ENCODE results near the gene IQCB1.

Gene IQCB1

DNA sequence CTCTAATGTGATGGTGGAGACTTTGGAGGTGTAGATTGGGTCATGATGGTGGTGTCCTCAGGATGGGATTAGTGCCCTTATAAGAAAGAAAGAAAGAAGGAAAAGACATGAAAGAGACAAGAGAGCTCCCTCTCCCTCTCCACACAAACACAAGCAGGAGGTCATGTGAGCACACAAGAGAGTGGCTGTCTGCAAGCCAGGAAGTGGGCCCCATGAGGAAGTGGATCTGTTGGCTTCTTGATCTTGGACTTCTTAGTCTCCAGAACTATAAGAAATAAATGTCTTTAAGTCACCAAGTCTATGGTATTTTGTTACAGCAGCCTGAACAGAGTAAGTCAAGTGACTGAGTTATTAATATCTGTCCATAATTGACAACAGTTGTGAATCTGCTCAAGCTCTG, 17.1 kb downstream of the IQCB1 start:
- DNase-seq (ENCODE audit: insufficient read length, low spot score) (no peak), FAIRE-seq (no peak)
- TF ChIP-seq, protein P1, sequence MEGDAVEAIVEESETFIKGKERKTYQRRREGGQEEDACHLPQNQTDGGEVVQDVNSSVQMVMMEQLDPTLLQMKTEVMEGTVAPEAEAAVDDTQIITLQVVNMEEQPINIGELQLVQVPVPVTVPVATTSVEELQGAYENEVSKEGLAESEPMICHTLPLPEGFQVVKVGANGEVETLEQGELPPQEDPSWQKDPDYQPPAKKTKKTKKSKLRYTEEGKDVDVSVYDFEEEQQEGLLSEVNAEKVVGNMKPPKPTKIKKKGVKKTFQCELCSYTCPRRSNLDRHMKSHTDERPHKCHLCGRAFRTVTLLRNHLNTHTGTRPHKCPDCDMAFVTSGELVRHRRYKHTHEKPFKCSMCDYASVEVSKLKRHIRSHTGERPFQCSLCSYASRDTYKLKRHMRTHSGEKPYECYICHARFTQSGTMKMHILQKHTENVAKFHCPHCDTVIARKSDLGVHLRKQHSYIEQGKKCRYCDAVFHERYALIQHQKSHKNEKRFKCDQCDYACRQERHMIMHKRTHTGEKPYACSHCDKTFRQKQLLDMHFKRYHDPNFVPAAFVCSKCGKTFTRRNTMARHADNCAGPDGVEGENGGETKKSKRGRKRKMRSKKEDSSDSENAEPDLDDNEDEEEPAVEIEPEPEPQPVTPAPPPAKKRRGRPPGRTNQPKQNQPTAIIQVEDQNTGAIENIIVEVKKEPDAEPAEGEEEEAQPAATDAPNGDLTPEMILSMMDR (IDR thresholded peaks at IDR 0.05; ENCODE audit: insufficient read depth, missing control alignments) = no peak

DNA sequence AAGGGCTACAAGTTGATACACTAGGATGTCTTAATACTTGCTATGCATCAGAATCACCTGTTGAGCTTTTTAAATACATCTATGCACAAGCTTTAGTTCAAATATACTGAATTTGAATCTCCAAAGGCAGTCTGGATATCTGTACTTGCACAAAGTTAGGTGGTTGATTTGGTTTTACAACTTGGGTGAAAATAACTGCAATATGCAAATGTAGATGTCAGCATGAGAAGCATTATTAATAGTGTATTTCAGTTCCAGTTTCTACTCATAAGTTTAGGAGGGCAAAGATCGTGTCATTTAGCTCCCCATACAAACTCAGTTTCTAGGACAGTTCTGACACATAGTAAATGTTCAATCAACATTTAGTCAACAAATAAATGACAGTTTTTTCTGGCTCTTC, 25.6 kb downstream of the IQCB1 start:
- TF ChIP-seq, protein P1 (IDR thresholded peaks at IDR 0.05; ENCODE audit: insufficient read depth, missing control alignments) = no peak
- FAIRE-seq (no peak), DNase-seq (ENCODE audit: insufficient read length, low spot score) (no peak)

DNA sequence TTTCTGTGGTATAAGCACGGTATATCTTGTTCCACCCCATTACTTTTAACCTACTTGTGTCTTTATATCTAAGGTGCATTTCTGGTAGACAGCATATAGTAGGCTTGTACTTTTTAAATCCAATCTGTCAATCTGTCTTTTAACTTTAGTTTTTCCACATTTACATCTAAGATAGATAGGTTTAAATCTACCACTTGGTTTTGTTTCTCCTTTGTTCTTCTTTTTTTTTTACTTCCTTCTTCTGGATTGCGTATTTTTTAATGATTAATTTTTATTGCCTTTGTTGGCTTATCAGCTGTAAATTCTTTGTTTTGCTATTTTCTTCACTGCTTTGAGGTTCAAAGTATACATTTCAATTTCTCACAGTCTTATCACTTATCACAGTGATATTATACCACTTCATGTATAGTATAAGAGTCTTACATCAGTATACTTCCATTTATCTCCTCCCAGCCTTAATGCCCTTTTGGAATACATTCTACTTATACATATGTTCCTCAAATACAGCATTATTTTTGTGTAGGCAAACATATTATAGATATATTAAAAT, 31.0 kb downstream of the IQCB1 start:
- no peak for FAIRE-seq
- DNase-seq (ENCODE audit: insufficient read length, low spot score) = no peak
- TF ChIP-seq, protein P1 (IDR thresholded peaks at IDR 0.05; ENCODE audit: insufficient read depth, missing control alignments) = no peak

DNA sequence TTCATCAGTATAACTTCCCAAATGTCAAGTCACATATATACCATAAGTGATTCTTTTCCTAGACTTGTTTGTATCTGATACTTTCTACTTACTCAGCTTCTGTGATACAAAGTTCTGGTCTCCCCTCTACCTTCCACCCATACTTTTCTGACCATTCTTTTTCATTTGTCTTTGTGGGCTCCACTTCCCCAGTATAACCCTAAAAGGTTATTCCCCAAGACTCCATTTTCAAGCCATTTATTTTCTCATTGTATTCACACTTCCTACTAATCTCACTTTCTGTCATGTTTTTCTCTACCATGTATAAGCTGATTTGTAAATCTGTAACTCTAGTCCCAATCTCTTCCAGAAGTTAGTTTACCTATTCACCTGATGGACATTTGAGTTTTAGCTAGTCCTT, 34.0 kb downstream of the IQCB1 start:
- FAIRE-seq (no peak), DNase-seq (ENCODE audit: insufficient read length, low spot score) (no peak)
- TF ChIP-seq, protein P1 (IDR thresholded peaks at IDR 0.05; ENCODE audit: insufficient read depth, missing control alignments) = no peak

DNA sequence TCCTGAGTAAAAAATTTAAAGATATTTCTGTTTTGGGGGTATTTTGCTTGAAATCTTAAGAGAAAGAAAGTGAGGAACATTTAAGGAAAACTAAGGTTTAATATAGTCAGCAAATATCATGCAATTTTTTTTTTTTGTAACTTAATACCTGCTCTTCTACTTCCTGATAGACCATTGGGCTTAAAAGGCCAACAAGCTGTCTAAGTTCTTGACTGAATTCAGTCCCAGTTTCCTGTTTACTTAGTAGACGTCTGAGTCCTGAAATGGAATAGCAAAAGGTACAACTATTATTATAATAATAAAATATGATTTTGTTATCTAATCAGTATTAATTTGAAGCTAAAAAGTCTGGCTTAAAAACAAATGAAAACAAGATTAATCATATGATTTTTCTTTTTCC, 37.9 kb downstream of the IQCB1 start:
- TF ChIP-seq, protein P1 (IDR thresholded peaks at IDR 0.05; ENCODE audit: insufficient read depth, missing control alignments) = no peak
- FAIRE-seq (no peak), DNase-seq (ENCODE audit: insufficient read length, low spot score) (no peak)

DNA sequence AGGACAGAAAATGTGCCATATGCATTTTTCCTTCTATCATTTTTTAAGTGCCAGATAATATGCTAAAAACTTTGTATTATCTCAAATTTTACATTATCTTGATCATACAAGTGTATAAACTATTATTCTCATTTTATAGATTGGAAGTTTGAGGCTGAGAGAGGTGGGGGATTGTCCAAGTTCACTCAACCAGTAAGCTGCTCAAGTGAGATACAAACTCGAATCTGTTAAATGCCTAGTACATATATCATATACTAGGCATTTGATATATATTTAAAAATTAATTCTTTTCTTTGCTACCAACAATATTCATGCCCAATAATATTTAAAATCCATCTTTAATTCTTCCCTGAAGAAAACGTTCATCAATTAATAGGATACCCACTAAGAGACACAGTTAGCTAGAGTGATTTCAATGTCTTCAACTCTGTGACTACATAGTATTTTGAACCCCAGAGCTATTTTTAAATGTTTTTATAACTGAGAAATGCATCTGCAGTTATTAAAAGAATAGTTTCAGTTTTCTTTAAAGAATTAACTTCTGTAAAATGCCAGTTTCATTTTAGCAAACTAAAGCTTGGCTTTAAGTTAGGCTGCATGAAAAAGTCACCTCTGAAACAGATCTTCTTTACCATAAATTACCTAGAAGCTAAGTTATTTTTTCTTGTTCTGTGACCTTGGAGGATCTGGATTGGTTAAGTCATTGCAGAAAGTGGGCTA, 40.4 kb downstream of the IQCB1 start:
- TF ChIP-seq, protein P1 (IDR thresholded peaks at IDR 0.05; ENCODE audit: insufficient read depth, missing control alignments) = no peak
- FAIRE-seq (no peak), DNase-seq (ENCODE audit: insufficient read length, low spot score) (no peak)

DNA sequence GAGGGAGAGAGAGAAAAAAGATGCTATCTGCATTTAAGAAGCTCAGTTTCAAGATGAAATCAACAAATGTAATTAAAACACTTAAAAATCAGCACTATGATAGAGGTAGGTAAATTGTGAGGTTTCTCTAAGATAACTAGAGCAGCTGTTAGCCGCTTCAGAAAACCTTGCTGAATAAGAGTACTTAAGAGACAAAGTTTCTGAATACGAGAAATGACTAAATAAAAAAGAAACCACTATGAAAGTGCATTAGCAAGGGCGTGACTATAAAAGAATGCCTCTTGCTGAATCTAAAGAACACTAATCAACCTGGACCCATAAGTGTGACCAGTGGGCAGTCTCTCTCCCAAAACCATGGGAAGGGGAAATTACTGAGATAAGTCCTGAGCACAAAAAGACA, 41.8 kb downstream of the IQCB1 start:
- DNase-seq (ENCODE audit: insufficient read length, low spot score) (no peak), FAIRE-seq (no peak)
- TF ChIP-seq, protein P1 (IDR thresholded peaks at IDR 0.05; ENCODE audit: insufficient read depth, missing control alignments) = no peak
